AG08395 (cell line): Measurements from ENCODE around the gene FUT1.
A peak's percentile ranks its signal among the peaks of the same experiment; 100 is the strongest.

Source experiments
- DNase-seq: peaks from one replicate; pipeline ENCODE4 v3.0.0; 2012; ENCODE audit warnings: mixed read lengths, low spot score

Gene FUT1

GRCh38 chr19:48715681-48716171 lies 36.7 kb downstream of the FUT1 start:
- DNase-seq, result no peak

- no peak for DNase-seq
Measured at GRCh38 chr19:48714759-48715675, 37.4 kb downstream of the FUT1 start.

GRCh38 chr19:48713864-48714755 lies 38.3 kb downstream of the FUT1 start:
- peak; percentile 99 for DNase-seq

GRCh38 chr19:48713041-48713863 lies 39.2 kb downstream of the FUT1 start:
- no peak for DNase-seq

GRCh38 chr19:48711106-48711662 lies 41.3 kb downstream of the FUT1 start:
- DNase-seq, result no peak

GRCh38 chr19:48708471-48708870 lies 44.0 kb downstream of the FUT1 start:
- no peak for DNase-seq

GRCh38 chr19:48705431-48705830 lies 47.0 kb downstream of the FUT1 start:
- DNase-seq, result no peak

- no peak for DNase-seq
Measured at GRCh38 chr19:48703316-48703715, 49.1 kb downstream of the FUT1 start.

- no peak for DNase-seq
Measured at GRCh38 chr19:48702701-48703100, 49.7 kb downstream of the FUT1 start.

- DNase-seq, result peak; percentile 71
Measured at GRCh38 chr19:48698046-48698445, 54.4 kb downstream of the FUT1 start.
